Measurements from ENCODE around the gene FOXP3. TPM values are rescaled to one million over a fixed set of nuclear protein-coding genes. Genes with fewer than 3 reads are reported as not detected.

The FOXP3 gene
- total and polyA plus RNA-seq, 2 of the 8 experiments (the other 6 are each of a cell fraction or from before 2014, with no cell fraction given): 0.37 to 0.54 TPM

DNA sequence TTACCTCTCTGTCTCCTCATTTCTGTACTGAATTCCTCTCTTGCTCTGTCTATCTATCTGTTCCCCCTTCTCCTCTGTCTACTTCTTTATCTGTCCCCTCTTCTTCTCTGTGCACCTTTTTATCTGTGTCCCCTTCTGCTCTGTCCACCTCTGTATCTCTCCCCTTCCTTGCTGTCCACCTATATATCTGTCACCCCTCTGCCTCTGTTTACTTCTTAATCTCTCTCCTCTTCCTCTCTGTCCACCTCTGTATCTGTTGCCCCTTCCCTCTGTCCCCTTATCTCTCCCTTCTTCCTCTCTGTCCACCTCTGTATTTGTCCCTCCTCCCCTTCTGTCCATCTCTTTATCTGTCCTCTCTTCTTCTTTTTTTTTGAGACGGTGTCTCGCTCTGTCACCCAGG, 20.3 kb downstream of the FOXP3 start:
- no peak overlapping the region for H2BK5ac ChIP-seq (ENCODE audit: low read depth, low read length)
- CTCF ChIA-PET (ENCODE audit: partially characterized antibody): no interaction called here
- H3K14ac ChIP-seq (ENCODE audit: insufficient read length): no peak overlapping the region
- no peaks in the 10 kb centered on the region for H3K79me2 ChIP-seq (ENCODE audit: control insufficient read depth in 1 of 2, insufficient read depth in 2 of 2, low read length in 2 of 2)
- H3K79me1 ChIP-seq (ENCODE audit: low read depth, low read length): no peaks in the 10 kb centered on the region
- no peak overlapping the region for H3K27ac ChIP-seq (ENCODE audit: low read depth, low read length)
- no peak overlapping the region for H2BK120ac ChIP-seq (replicated peaks; ENCODE audit: low read depth, low read length)
- no peak overlapping the region for H4K91ac ChIP-seq (replicated peaks; ENCODE audit: insufficient read length, low read length)
- no peaks in the 10 kb centered on the region for H3K9me3 ChIP-seq (ENCODE audit: insufficient read depth in 2 of 2, low read depth in 1 of 2, low read length in 1 of 2)
- no peak overlapping the region for H2AK5ac ChIP-seq (ENCODE audit: low read depth, low read length)
- no peaks in the 10 kb centered on the region for H3K27me3 ChIP-seq (replicated peaks in 1 of 4; ENCODE audit: control insufficient read depth in 3 of 4, extremely low read depth in 1 of 4, insufficient read depth in 3 of 4, low read length in 3 of 4)
- no peaks in the 10 kb centered on the region for H3K4me1 ChIP-seq (replicated peaks in 1 of 4; ENCODE audit: control insufficient read depth in 3 of 4, insufficient read depth in 4 of 4, low read length in 3 of 4)
- no peak overlapping the region for H2AFZ ChIP-seq (ENCODE audit: low read length)
- no peaks in the 10 kb centered on the region for H3K23me2 ChIP-seq (ENCODE audit: low read depth, low read length)
- no CpG with 5 or more reads among the region's 2 CpGs for WGBS, 2 experiments (ENCODE audit: extremely low coverage in 1 of 2, insufficient coverage in 1 of 2, insufficient read length in 1 of 2, insufficient replicate concordance in 2 of 2, low coverage in 1 of 2, low lambda C conversion rate in 2 of 2, missing lambda C conversion rate in 1 of 2)
- POLR2A ChIA-PET (ENCODE audit: partially characterized antibody): no interaction called here
- H3K18ac ChIP-seq (ENCODE audit: extremely low read depth, low read length): no peak overlapping the region
- no peak overlapping the region for H3K9ac ChIP-seq (replicated peaks in 1 of 4; ENCODE audit: extremely low read depth in 1 of 4, low read depth in 3 of 4, low read length in 3 of 4)
- no peak overlapping the region for H3K4me2 ChIP-seq (ENCODE audit: insufficient read depth in 1 of 2, low read depth in 2 of 2, low read length in 2 of 2)
- no peak overlapping the region for H4K8ac ChIP-seq (ENCODE audit: extremely low read depth, insufficient read depth, low read length)
- no peak overlapping the region for H3K4me3 ChIP-seq (ENCODE audit: extremely low read depth in 1 of 4, insufficient read depth in 2 of 4, low read depth in 3 of 4, low read length in 4 of 4)
- no peak for DNase-seq (ENCODE audit: low read depth in 1 of 2, low spot score in 2 of 2)
- no peaks in the 10 kb centered on the region for H4K20me1 ChIP-seq (replicated peaks in 1 of 2; ENCODE audit: control insufficient read depth in 1 of 2, insufficient read depth in 2 of 2, low read length in 2 of 2)
- no peak overlapping the region for H2BK20ac ChIP-seq (ENCODE audit: low read length)
- no peak overlapping the region for H3K56ac ChIP-seq (replicated peaks; ENCODE audit: insufficient read length, low read depth, low read length)
- H3K36me3 ChIP-seq (ENCODE audit: control insufficient read depth in 2 of 4, insufficient read depth in 4 of 4, low read length in 3 of 4): no peaks in the 10 kb centered on the region; a peak in 1 of 8 replicates
- FAIRE-seq: no peak
- no peak overlapping the region for H2BK15ac ChIP-seq (ENCODE audit: low read length)
- H4K5ac ChIP-seq (ENCODE audit: insufficient read length, low read depth, low read length): no peak overlapping the region
- no peak overlapping the region for H2BK12ac ChIP-seq (ENCODE audit: low read depth, low read length)
- H3K4ac ChIP-seq (replicated peaks; ENCODE audit: insufficient read length, low read depth, low read length): no peak overlapping the region
- no peak overlapping the region for H3K23ac ChIP-seq (ENCODE audit: insufficient read length)
- TF ChIP-seq HDAC6 (IDR thresholded peaks at IDR 0.05; ENCODE audit: low read depth, low read length): no peak
- TF ChIP-seq JUN (IDR thresholded peaks at IDR 0.05; ENCODE audit: low read depth, low read length): no peak
- no peak for TF ChIP-seq NANOG (IDR thresholded peaks at IDR 0.05; ENCODE audit: insufficient read depth, low read depth, low read length, poor library complexity, severe bottlenecking)
- no peak for TF ChIP-seq PHF8 (conservative IDR thresholded peaks at IDR 0.05; ENCODE audit: low read depth, low read length)
- TF ChIP-seq RXRA (IDR thresholded peaks at IDR 0.05; ENCODE audit: insufficient read depth, low read depth, low read length): no peak
- no peak for TF ChIP-seq CREB1 (IDR thresholded peaks at IDR 0.05)
- TF ChIP-seq, protein P1, sequence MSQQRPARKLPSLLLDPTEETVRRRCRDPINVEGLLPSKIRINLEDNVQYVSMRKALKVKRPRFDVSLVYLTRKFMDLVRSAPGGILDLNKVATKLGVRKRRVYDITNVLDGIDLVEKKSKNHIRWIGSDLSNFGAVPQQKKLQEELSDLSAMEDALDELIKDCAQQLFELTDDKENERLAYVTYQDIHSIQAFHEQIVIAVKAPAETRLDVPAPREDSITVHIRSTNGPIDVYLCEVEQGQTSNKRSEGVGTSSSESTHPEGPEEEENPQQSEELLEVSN (IDR thresholded peaks at IDR 0.05): no peak
- TF ChIP-seq, protein P2, sequence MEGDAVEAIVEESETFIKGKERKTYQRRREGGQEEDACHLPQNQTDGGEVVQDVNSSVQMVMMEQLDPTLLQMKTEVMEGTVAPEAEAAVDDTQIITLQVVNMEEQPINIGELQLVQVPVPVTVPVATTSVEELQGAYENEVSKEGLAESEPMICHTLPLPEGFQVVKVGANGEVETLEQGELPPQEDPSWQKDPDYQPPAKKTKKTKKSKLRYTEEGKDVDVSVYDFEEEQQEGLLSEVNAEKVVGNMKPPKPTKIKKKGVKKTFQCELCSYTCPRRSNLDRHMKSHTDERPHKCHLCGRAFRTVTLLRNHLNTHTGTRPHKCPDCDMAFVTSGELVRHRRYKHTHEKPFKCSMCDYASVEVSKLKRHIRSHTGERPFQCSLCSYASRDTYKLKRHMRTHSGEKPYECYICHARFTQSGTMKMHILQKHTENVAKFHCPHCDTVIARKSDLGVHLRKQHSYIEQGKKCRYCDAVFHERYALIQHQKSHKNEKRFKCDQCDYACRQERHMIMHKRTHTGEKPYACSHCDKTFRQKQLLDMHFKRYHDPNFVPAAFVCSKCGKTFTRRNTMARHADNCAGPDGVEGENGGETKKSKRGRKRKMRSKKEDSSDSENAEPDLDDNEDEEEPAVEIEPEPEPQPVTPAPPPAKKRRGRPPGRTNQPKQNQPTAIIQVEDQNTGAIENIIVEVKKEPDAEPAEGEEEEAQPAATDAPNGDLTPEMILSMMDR (IDR thresholded peaks at IDR 0.05; ENCODE audit: control extremely low read depth in 1 of 3, insufficient read depth in 1 of 3, low read depth in 1 of 3, low read length in 3 of 3): no peak
- no peak for TF ChIP-seq CTBP2 (IDR thresholded peaks at IDR 0.05; ENCODE audit: borderline replicate concordance, insufficient read depth, insufficient read length, low read length)
- TF ChIP-seq TCF12 (IDR thresholded peaks at IDR 0.05; ENCODE audit: low read depth, low read length): no peak
- TF ChIP-seq NRF1 (IDR thresholded peaks at IDR 0.05; ENCODE audit: low read depth, low read length): no peak
- no peak for TF ChIP-seq JUND (IDR thresholded peaks at IDR 0.05; ENCODE audit: low read length)

Measured in H1 (cell line).